HepG2 (cell line): Measurements from ENCODE around the gene LRRC25. TPM values are rescaled to one million over a fixed set of nuclear protein-coding genes. Genes with fewer than 3 reads are reported as not detected.

Experiments used
- ATAC-seq: fragments of 200-7000 bp; cut with Tn5 transposase; 3 replicates; pipeline ENCODE4 v1.9.1; 2020; ENCODE audit warnings: mild to moderate bottlenecking, moderate library complexity
- BruUV-seq: library from RNA; stranded (reverse); fragments of 400-500 nt; replicated peaks from 2 replicates; lab custom pipeline; 2021; lab: Mats Ljungman, UMichigan
- CTCF ChIA-PET: fragments of 300-600 bp; formaldehyde crosslinking; extraction: SDS; loops from one replicate; lab custom pipeline; 2021; ENCODE audit warnings: low total read pairs, inconsistent platforms, low intra/inter-chr PET ratio; lab: Yijun Ruan, JAX
- POLR2A ChIA-PET: fragments of 350-600 bp; sonication (Branson Sonifier 250); formaldehyde crosslinking; loops from one replicate; lab custom pipeline; 2020; ENCODE audit warnings: antibody characterized with exemption, inconsistent platforms; lab: Yijun Ruan, JAX
- DNase-seq: peaks from one replicate; pipeline ENCODE4 v3.0.0-alpha.2; 2015; ENCODE audit warnings: low spot score
- FAIRE-seq: peaks from 3 replicates; lab custom pipeline; 2011; peaks lifted over from hg19 to GRCh38; lab: Jason Lieb, UNC
- H2AFZ ChIP-seq: one replicate; pipeline ENCODE4 v1.6.1; 2011; ENCODE audit warnings: low read length, inconsistent platforms
- H3K27ac ChIP-seq: fragments of 300-600 bp; 3 replicates; pipeline ENCODE4 v1.8.0; 2011; ENCODE audit warnings: mixed run types, mild to moderate bottlenecking, mixed read lengths, low read length, inconsistent platforms; ENCODE audit not compliant: insufficient read depth; ENCODE audit errors: extremely low read length
- H3K27me3 ChIP-seq, 2 experiments: fragments of 200-600 bp in 1 of 2; 2 replicates in 1 of 2; 3 replicates in 1 of 2; pipeline versions ENCODE4 v1.6.0 to v1.8.0; 2011; ENCODE audit warnings: low read length in 2 of 2, mild to moderate bottlenecking in 2 of 2, moderate library complexity in 2 of 2, inconsistent platforms in 1 of 2; ENCODE audit not compliant: insufficient read depth in 2 of 2, control insufficient read depth in 1 of 2
- H3K36me3 ChIP-seq, 2 experiments: fragments of 200-600 bp in 1 of 2; replicated peaks in 1 of 2; 2 replicates in 1 of 2; 3 replicates in 1 of 2; pipeline versions ENCODE4 v1.5.1 to v1.8.0; 2011; ENCODE audit warnings: low read length in 2 of 2, inconsistent platforms in 1 of 2; ENCODE audit not compliant: insufficient read depth in 2 of 2, control insufficient read depth in 1 of 2
- H3K4me1 ChIP-seq: 2 replicates; pipeline ENCODE4 v1.5.1; 2012; ENCODE audit warnings: low read length, inconsistent platforms; ENCODE audit not compliant: insufficient read depth
- H3K4me2 ChIP-seq: 2 replicates; pipeline ENCODE4 v1.6.0; 2011; ENCODE audit warnings: low read depth, low read length, inconsistent platforms
- H3K4me3 ChIP-seq, 3 experiments: fragments of 200-600 bp in 1 of 3; sonication (generic), shearing (Covaris generic) in 1 of 3; replicated peaks in 1 of 3; 2 replicates each; pipeline ENCODE4 v1.5.1; 2011 to 2016; ENCODE audit warnings: low read length in 3 of 3, inconsistent platforms in 2 of 3, low read depth in 2 of 3, mild to moderate bottlenecking in 2 of 3, control low read depth in 1 of 3, mixed read lengths in 1 of 3; ENCODE audit not compliant: insufficient read depth in 1 of 3
- H3K79me2 ChIP-seq: one replicate; pipeline ENCODE4 v1.6.1; 2011; ENCODE audit warnings: low read length, inconsistent platforms; ENCODE audit not compliant: insufficient read depth
- H3K9ac ChIP-seq: 2 replicates; pipeline ENCODE4 v1.6.0; 2011; ENCODE audit warnings: mild to moderate bottlenecking, low read depth, low read length, inconsistent platforms; ENCODE audit not compliant: insufficient read depth
- H3K9me3 ChIP-seq: 2 replicates; pipeline ENCODE4 v1.5.1; 2012; ENCODE audit warnings: mild to moderate bottlenecking, low read length
- H4K20me1 ChIP-seq: 2 replicates; pipeline ENCODE4 v1.6.0; 2011; ENCODE audit warnings: inconsistent platforms, mild to moderate bottlenecking, low read length, moderate library complexity; ENCODE audit not compliant: insufficient read depth
- DNMT1 ChIP-seq: sonication (generic); formaldehyde crosslinking; IDR thresholded peaks from 2 replicates; pipeline ENCODE4 v1.5.1; 2020; ENCODE audit warnings: mild to moderate bottlenecking, missing genetic modification reagents
- EED ChIP-seq: sonication (generic); formaldehyde crosslinking; IDR thresholded peaks from 2 replicates; pipeline ENCODE4 v1.5.0; 2020; ENCODE audit warnings: mild to moderate bottlenecking, missing genetic modification reagents
- GABPB1 ChIP-seq: IDR thresholded peaks from 2 replicates; pipeline ENCODE4 v1.6.1; 2016; ENCODE audit warnings: mild to moderate bottlenecking, missing genetic modification reagents, moderate library complexity, missing compliant biosample characterization
- HNRNPLL ChIP-seq: fragments of 200-400 bp; formaldehyde crosslinking; IDR thresholded peaks from 2 replicates; pipeline ENCODE4 v1.6.1; 2017; ENCODE audit warnings: mild to moderate bottlenecking, low read depth, low read length; ENCODE audit not compliant: poor library complexity, severe bottlenecking
- HOXA9 ChIP-seq: sonication (generic); formaldehyde crosslinking; IDR thresholded peaks from 2 replicates; pipeline ENCODE4 v1.8.1; 2022; ENCODE audit warnings: missing genetic modification reagents, mild to moderate bottlenecking, moderate library complexity, borderline replicate concordance
- IRF2 ChIP-seq: IDR thresholded peaks from 2 replicates; pipeline ENCODE4 v1.6.1; 2018; ENCODE audit warnings: missing genetic modification reagents, missing compliant biosample characterization
- KLF9 ChIP-seq: IDR thresholded peaks from 2 replicates; pipeline ENCODE4 v1.6.1; 2016; ENCODE audit warnings: low read depth
- MTF2 ChIP-seq: sonication (generic); formaldehyde crosslinking; IDR thresholded peaks from 2 replicates; pipeline ENCODE4 v1.5.0; 2020; ENCODE audit warnings: missing genetic modification reagents, borderline replicate concordance
- POGZ ChIP-seq: sonication (generic); formaldehyde crosslinking; IDR thresholded peaks from 2 replicates; pipeline ENCODE4 v1.4.0; 2020; ENCODE audit warnings: mild to moderate bottlenecking, missing genetic modification reagents
- SALL1 ChIP-seq: sonication (generic); formaldehyde crosslinking; IDR thresholded peaks from 2 replicates; pipeline ENCODE4 v1.8.0; 2022; ENCODE audit warnings: mild to moderate bottlenecking, missing genetic modification reagents
- TEAD2 ChIP-seq: sonication (generic); formaldehyde crosslinking; IDR thresholded peaks from 2 replicates; pipeline ENCODE4 v1.9.0; 2021; ENCODE audit warnings: missing genetic modification reagents
- ZFP37 ChIP-seq: sonication (generic); formaldehyde crosslinking; IDR thresholded peaks from 2 replicates; pipeline ENCODE4 v1.4.0; 2020; ENCODE audit warnings: missing genetic modification reagents, borderline replicate concordance
- ZFY ChIP-seq: sonication (generic); formaldehyde crosslinking; IDR thresholded peaks from 2 replicates; pipeline ENCODE4 v1.4.0; 2020; ENCODE audit warnings: missing genetic modification reagents
- ZNF263 ChIP-seq: sonication (generic); formaldehyde crosslinking; IDR thresholded peaks from 2 replicates; pipeline ENCODE4 v1.4.0; 2020; ENCODE audit warnings: missing genetic modification reagents
- ZNF747 ChIP-seq: sonication (generic); formaldehyde crosslinking; IDR thresholded peaks from 2 replicates; pipeline ENCODE4 v1.8.1; 2023; ENCODE audit warnings: missing genetic modification reagents, mild to moderate bottlenecking, borderline replicate concordance
- ZNF766 ChIP-seq: sonication (generic); formaldehyde crosslinking; IDR thresholded peaks from 2 replicates; pipeline ENCODE4 v1.5.0; 2020; ENCODE audit warnings: missing genetic modification reagents, borderline replicate concordance
- WGBS: methylation state at CpG from one replicate; pipeline ENCODE4 v1.1.6; 2017; ENCODE audit warnings: low lambda C conversion rate; 5-methylcytosine and 5-hydroxymethylcytosine counted together
- in situ Hi-C: cut with HindIII; loops from 2 replicates; pipeline ENCODE4 v1.10.0; 2017; ENCODE audit warnings: low pct_unique_long_range_greater_than_20kb; ENCODE audit not compliant: extremely low pct_ligation_motif_present
- intact Hi-C: fragments of 100-400 bp; cut with micrococcal nuclease; formaldehyde crosslinking; loops from one replicate; pipeline ENCODE4 v1.10.0; 2022; ENCODE audit not compliant: unreplicated experiment
- polyA plus RNA-seq, 8 experiments: library from polyadenylated mRNA; depleted of rRNA in 3 of 8; stranded (reverse) in 7 of 8; unstranded in 1 of 8; fragments of >200 nt; fragmentation: Illumina TruSeq in 4 of 8; extraction: Trizol in 4 of 8; gene quantifications; 2 replicates each; pipeline versions ENCODE4 v1.2.1 to v1.2.3, GENCODE V29; 2011 to 2016; ENCODE audit warnings: low read depth in 4 of 8, missing spikeins in 1 of 8, mixed read lengths in 1 of 8; ENCODE audit not compliant: insufficient read depth in 1 of 8
- total RNA-seq, 5 experiments: library from RNA; depleted of rRNA; stranded (reverse); fragments of >200 nt; fragmentation: Illumina TruSeq; extraction: Trizol; gene quantifications; 2 replicates each; pipeline ENCODE4 v1.2.3, GENCODE V29; 2016; ENCODE audit warnings: low read depth in 1 of 5
- TF ChIP-seq, protein P1 (sequence below): sonication (generic); formaldehyde crosslinking; IDR thresholded peaks from 2 replicates; pipeline ENCODE4 v1.4.0; 2020; ENCODE audit warnings: missing genetic modification reagents
- TF ChIP-seq, protein P2 (sequence below): sonication (generic); formaldehyde crosslinking; IDR thresholded peaks from 2 replicates; pipeline ENCODE4 v1.5.0; 2020; ENCODE audit warnings: mild to moderate bottlenecking, missing genetic modification reagents

The LRRC25 gene
- total and polyA plus RNA-seq, 2 of the 13 experiments (the other 11 are each of a cell fraction or from before 2014, with no cell fraction given), result 0.13 to 0.53 TPM

DNA sequence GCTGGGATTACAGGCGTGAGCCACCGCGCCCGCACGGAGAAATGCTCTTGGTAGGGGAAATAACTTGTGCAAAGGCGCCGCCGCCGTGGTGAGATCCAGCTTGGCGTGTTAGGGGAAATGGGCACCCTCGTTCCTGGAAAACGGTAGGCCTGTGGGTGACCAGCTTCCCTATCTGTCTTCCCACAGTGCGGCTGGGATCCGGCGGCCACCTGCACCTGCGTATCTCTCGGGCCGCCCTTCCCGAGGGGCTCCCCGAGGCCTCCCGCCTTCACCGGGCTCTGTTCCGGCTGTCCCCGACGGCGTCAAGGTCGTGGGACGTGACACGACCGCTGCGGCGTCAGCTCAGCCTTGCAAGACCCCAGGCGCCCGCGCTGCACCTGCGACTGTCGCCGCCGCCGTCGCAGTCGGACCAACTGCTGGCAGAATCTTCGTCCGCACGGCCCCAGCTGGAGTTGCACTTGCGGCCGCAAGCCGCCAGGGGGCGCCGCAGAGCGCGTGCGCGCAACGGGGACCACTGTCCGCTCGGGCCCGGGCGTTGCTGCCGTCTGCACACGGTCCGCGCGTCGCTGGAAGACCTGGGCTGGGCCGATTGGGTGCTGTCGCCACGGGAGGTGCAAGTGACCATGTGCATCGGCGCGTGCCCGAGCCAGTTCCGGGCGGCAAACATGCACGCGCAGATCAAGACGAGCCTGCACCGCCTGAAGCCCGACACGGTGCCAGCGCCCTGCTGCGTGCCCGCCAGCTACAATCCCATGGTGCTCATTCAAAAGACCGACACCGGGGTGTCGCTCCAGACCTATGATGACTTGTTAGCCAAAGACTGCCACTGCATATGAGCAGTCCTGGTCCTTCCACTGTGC, 9.1 kb downstream of the LRRC25 start:
- no peaks in the 10 kb centered on the region for H3K9me3 ChIP-seq
- no peak for FAIRE-seq
- H3K27me3 ChIP-seq, result no peaks in the 10 kb centered on the region; a peak in 1 of 5 replicates
- peak overlapping the region; percentile 80 for H3K27ac ChIP-seq
- peak; percentile 21 for ATAC-seq
- intact Hi-C loops (loop anchor here (5.0 kb wide), 1 partner anchor 41 kb away; no protein-coding TSS in a partner anchor), in situ Hi-C loops (no loop called here)
- H3K79me2 ChIP-seq, result peaks cover 40% of the 10 kb centered on the region
- peaks cover 39% of the 10 kb centered on the region for H3K4me1 ChIP-seq
- peaks cover 42% of the 10 kb centered on the region for H4K20me1 ChIP-seq
- POLR2A ChIA-PET, result interaction anchor here (0.9 to 14.3 kb wide), 19 partner anchors 7 to 201 kb away, joined by 3 to 514 read pairs (median 8); partner anchors contain the start of genes IQCN, JUND, LRRC25 and PGPEP1
- WGBS, result 61% methylated on average over 34 of the region's 86 CpGs
- peak overlapping the region; percentile 90 for H3K4me2 ChIP-seq
- DNase-seq, result peak; percentile 52
- H2AFZ ChIP-seq, result no peak overlapping the region
- CTCF ChIA-PET, result interaction anchor here (0.8 to 4.4 kb wide), 4 partner anchors 20 to 39 kb away, joined by 5 to 20 read pairs (median 9); no protein-coding TSS in a partner anchor
- no TSS peak for BruUV-seq
- H3K9ac ChIP-seq, result peak overlapping the region; percentile 84
- peak overlapping the region; percentile 86 to 95 (median 91); a peak in 5 of 6 replicates for H3K4me3 ChIP-seq
- H3K36me3 ChIP-seq, result peaks cover 4 to 24% of the 10 kb centered on the region in 2 experiments; a peak in 4 of 5 replicates
- TF ChIP-seq, protein P1, sequence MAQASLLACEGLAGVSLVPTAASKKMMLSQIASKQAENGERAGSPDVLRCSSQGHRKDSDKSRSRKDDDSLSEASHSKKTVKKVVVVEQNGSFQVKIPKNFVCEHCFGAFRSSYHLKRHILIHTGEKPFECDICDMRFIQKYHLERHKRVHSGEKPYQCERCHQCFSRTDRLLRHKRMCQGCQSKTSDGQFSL (CRISPR knock-in tag), result peak; percentile 64; the same call in 1 of the 2 replicates
- TF ChIP-seq ZFP37 (CRISPR knock-in tag) (peak; percentile 86), KLF9 (CRISPR knock-in tag) (no peak), IRF2 (CRISPR knock-in tag) (no peak; the same call in 1 of the 2 replicates), DNMT1 (CRISPR knock-in tag) (peak; percentile 97), MTF2 (CRISPR knock-in tag) (no peak), HOXA9 (CRISPR knock-in tag) (0 out of 2 replicates have a peak, but pooled peaks have one; percentile 68), EED (CRISPR knock-in tag) (peak; percentile 84), SALL1 (no peak; the same call in 1 of the 2 replicates), GABPB1 (CRISPR knock-in tag) (peak; percentile 80; the same call in 1 of the 2 replicates), HNRNPLL (peak; percentile 78), ZNF766 (CRISPR knock-in tag) (peak; percentile 79), POGZ (0 out of 2 replicates have a peak, but pooled peaks have one; percentile 48), ZNF747 (peak; percentile 67), TEAD2 (CRISPR knock-in tag) (0 out of 2 replicates have a peak, but pooled peaks have one; percentile 16), ZNF263 (CRISPR knock-in tag) (peak; percentile 64; the same call in 1 of the 2 replicates), ZFY (CRISPR knock-in tag) (peak; percentile 73)
- TF ChIP-seq, protein P2, sequence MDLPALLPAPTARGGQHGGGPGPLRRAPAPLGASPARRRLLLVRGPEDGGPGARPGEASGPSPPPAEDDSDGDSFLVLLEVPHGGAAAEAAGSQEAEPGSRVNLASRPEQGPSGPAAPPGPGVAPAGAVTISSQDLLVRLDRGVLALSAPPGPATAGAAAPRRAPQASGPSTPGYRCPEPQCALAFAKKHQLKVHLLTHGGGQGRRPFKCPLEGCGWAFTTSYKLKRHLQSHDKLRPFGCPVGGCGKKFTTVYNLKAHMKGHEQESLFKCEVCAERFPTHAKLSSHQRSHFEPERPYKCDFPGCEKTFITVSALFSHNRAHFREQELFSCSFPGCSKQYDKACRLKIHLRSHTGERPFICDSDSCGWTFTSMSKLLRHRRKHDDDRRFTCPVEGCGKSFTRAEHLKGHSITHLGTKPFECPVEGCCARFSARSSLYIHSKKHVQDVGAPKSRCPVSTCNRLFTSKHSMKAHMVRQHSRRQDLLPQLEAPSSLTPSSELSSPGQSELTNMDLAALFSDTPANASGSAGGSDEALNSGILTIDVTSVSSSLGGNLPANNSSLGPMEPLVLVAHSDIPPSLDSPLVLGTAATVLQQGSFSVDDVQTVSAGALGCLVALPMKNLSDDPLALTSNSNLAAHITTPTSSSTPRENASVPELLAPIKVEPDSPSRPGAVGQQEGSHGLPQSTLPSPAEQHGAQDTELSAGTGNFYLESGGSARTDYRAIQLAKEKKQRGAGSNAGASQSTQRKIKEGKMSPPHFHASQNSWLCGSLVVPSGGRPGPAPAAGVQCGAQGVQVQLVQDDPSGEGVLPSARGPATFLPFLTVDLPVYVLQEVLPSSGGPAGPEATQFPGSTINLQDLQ, result peak; percentile 83
